GM12892 (cell line): Measurements from ENCODE around the gene KIF14.

Experiments used
- POLR2A ChIP-seq: IDR thresholded peaks from 2 replicates; pipeline ENCODE4 v1.6.1; 2011; ENCODE audit warnings: low read depth, low read length, control low read depth
- POLR2AphosphoS5 ChIP-seq: IDR thresholded peaks from 2 replicates; pipeline ENCODE4 v1.6.1; 2011; ENCODE audit warnings: low read depth, low read length, control low read depth

GRCh38 chr1:200660719-200661118, 40.2 kb upstream of the KIF14 start:
- TF ChIP-seq POLR2A = no peak
- TF ChIP-seq POLR2AphosphoS5 = no peak
